ENCODE data around the gene LUM. TPM values are rescaled to one million over a fixed set of nuclear protein-coding genes. Genes with fewer than 3 reads are reported as not detected.

LUM gene
- total RNA-seq, 1 experiment from 2014 or later, result not detected

- H2BK15ac ChIP-seq (ENCODE audit: low read depth, low read length), result no peak overlapping the region
- no peak overlapping the region for H3T11ph ChIP-seq (ENCODE audit: low read length)
- H2AFZ ChIP-seq (ENCODE audit: low read length), result no peak overlapping the region
- H3K27me3 ChIP-seq (ENCODE audit: insufficient read depth, low read length), result no peaks in the 10 kb centered on the region
- H2BK12ac ChIP-seq (ENCODE audit: insufficient read length, low read depth, low read length), result no peak overlapping the region
- Mint-ChIP-seq H3K27ac (no peak overlapping the region), H3K36me3 (ENCODE audit: insufficient read depth in 1 of 3, low read depth in 3 of 3) (no peaks in the 10 kb centered on the region), H3K27me3 (ENCODE audit: low read depth) (no peaks in the 10 kb centered on the region), H3K4me1 (peaks cover 2 to 5% of the 10 kb centered on the region in 2 experiments), H3K4me3 (no peak overlapping the region), H3K9me3 (no peaks in the 10 kb centered on the region)
- H2BK5ac ChIP-seq (ENCODE audit: insufficient read length, low read length), result no peak overlapping the region
- H3K27ac ChIP-seq (ENCODE audit: insufficient read length, low read depth, low read length), result no peak overlapping the region
- H4K5ac ChIP-seq (ENCODE audit: insufficient read length, low read depth, low read length), result no peak overlapping the region
- H3K79me1 ChIP-seq (ENCODE audit: insufficient read depth, low read depth, low read length, poor library complexity, severe bottlenecking), result no peaks in the 10 kb centered on the region
- no peaks in the 10 kb centered on the region for H4K20me1 ChIP-seq (ENCODE audit: control insufficient read depth, insufficient read depth, insufficient read length)
- no peaks in the 10 kb centered on the region for H3K79me2 ChIP-seq (ENCODE audit: insufficient read depth, low read length)
- no peaks in the 10 kb centered on the region for H3K23me2 ChIP-seq (ENCODE audit: insufficient read length, low read depth, low read length, poor library complexity, severe bottlenecking)
- no peak overlapping the region for H3K56ac ChIP-seq (ENCODE audit: insufficient read length, low read depth, low read length)
- TF ChIP-seq CTCF (conservative IDR thresholded peaks at IDR 0.05), result no peak
- DNase-seq, result no peak
- H4K8ac ChIP-seq (replicated peaks; ENCODE audit: insufficient read length, low read depth, low read length), result no peak overlapping the region
- no peak overlapping the region for H2BK20ac ChIP-seq (ENCODE audit: low read depth, low read length, poor library complexity, severe bottlenecking)
- no peak overlapping the region for H3K18ac ChIP-seq (ENCODE audit: insufficient read length, low read depth, low read length)
- H4K91ac ChIP-seq (ENCODE audit: insufficient read length, low read depth, low read length), result no peak overlapping the region
- no CpG with 5 or more reads among the region's 6 CpGs for WGBS (ENCODE audit: extremely low coverage, insufficient read length, low lambda C conversion rate)
- no peak overlapping the region for H2AK5ac ChIP-seq (ENCODE audit: insufficient read length, low read length)
- H3K4me2 ChIP-seq (ENCODE audit: insufficient read depth, insufficient read length, low read length), result no peak overlapping the region
- no peaks in the 10 kb centered on the region for H3K9me3 ChIP-seq (ENCODE audit: control insufficient read depth, low read depth, low read length)
- no peak overlapping the region for H3K9ac ChIP-seq (ENCODE audit: extremely low read depth, insufficient read length, low read length)
- H2BK120ac ChIP-seq (ENCODE audit: low read depth, low read length, poor library complexity, severe bottlenecking), result no peak overlapping the region
- H3K4ac ChIP-seq (ENCODE audit: low read depth, low read length), result no peak overlapping the region
- no peak overlapping the region for H3K23ac ChIP-seq (ENCODE audit: insufficient read length, low read depth, low read length)
- H3K14ac ChIP-seq (ENCODE audit: insufficient read depth, low read length), result no peak overlapping the region
- H3K4me1 ChIP-seq (ENCODE audit: insufficient read depth, low read length), result no peaks in the 10 kb centered on the region
Observed at GRCh38 chr12:91113621-91114020, 2.3 kb upstream of the LUM start.

Data from H9 (cell line).